ENCODE data around the gene SORCS3. TPM values are rescaled to one million over a fixed set of nuclear protein-coding genes. Genes with fewer than 3 reads are reported as not detected.
A peak's percentile ranks its signal among the peaks of the same experiment; 100 is the strongest.

The SORCS3 gene
- total and polyA plus RNA-seq, 10 of the 15 experiments (the other 5 are each of a cell fraction or from before 2014, with no cell fraction given): 0.01 to 0.04 (median 0.02) TPM; not detected in 7

DNA sequence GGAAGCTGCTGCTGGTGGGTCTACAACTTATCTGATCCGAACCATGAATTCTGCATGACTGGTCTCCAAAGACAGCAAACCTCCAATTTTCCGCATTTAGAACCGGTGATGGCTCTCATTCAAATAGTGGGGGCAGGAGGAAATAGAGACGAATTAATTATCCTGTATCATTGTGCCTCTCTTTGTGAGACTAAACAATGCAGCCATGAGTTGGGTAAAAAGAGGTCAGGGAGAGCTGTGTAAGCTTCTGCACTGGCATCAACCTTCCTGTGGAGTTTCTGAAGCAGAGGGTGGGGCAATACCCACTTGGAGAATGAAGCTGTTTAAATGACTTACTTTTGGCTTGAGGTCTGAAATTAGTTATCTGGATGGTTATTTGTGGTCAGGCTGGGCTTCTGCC, 266.4 kb downstream of the SORCS3 start:
- RAD21 ChIA-PET (ENCODE audit: unreplicated experiment): no interaction called here
- H3K9ac ChIP-seq (ENCODE audit: control insufficient read depth, insufficient read depth, low read length): no peak overlapping the region
- BruUV-seq (replicated peaks): no TSS peak
- H3K36me3 ChIP-seq (ENCODE audit: control insufficient read depth in 2 of 2, insufficient read depth in 2 of 2, low read length in 1 of 2): no peaks in the 10 kb centered on the region
- H4K20me1 ChIP-seq (ENCODE audit: control insufficient read depth, insufficient read depth): no peaks in the 10 kb centered on the region
- H3K27me3 ChIP-seq (replicated peaks in 1 of 2; ENCODE audit: control insufficient read depth in 2 of 2, insufficient read depth in 2 of 2, low read length in 1 of 2): no peaks in the 10 kb centered on the region; a peak in 1 of 4 replicates
- no peak for DNase-seq (ENCODE audit: low read depth, low spot score)
- H3K4me2 ChIP-seq (ENCODE audit: control insufficient read depth, insufficient read depth): no peak overlapping the region
- FAIRE-seq: no peak
- H3K4me3 ChIP-seq: no peak overlapping the region
- in situ Hi-C loops (cut with MboI) (no loop called here), intact Hi-C loops (cut with micrococcal nuclease; ENCODE audit: unreplicated experiment) (no loop called here)
- no peak overlapping the region for H2AFZ ChIP-seq (ENCODE audit: control insufficient read depth, low read depth, low read length)
- CTCF ChIA-PET: interaction anchor here (1.3 kb wide), 1 partner anchor 8 kb away, joined by 3 read pairs; no protein-coding TSS in a partner anchor
- POLR2A ChIA-PET: no interaction called here
- H3K4me1 ChIP-seq (ENCODE audit: control insufficient read depth, insufficient read depth, low read length): no peaks in the 10 kb centered on the region
- H3K9me3 ChIP-seq (replicated peaks; ENCODE audit: control insufficient read depth, insufficient read depth, low read length): no peaks in the 10 kb centered on the region
- H3K27ac ChIP-seq (ENCODE audit: control insufficient read depth, insufficient read depth): no peak overlapping the region
- TF ChIP-seq, protein P1, sequence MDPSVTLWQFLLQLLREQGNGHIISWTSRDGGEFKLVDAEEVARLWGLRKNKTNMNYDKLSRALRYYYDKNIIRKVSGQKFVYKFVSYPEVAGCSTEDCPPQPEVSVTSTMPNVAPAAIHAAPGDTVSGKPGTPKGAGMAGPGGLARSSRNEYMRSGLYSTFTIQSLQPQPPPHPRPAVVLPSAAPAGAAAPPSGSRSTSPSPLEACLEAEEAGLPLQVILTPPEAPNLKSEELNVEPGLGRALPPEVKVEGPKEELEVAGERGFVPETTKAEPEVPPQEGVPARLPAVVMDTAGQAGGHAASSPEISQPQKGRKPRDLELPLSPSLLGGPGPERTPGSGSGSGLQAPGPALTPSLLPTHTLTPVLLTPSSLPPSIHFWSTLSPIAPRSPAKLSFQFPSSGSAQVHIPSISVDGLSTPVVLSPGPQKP (IDR thresholded peaks at IDR 0.05; ENCODE audit: low read depth, low read length): no peak
- TF ChIP-seq LARP7 (IDR thresholded peaks at IDR 0.05) (no peak), CBX3 (IDR thresholded peaks at IDR 0.05; ENCODE audit: borderline replicate concordance, low read depth) (no peak), WRNIP1 (IDR thresholded peaks at IDR 0.05; ENCODE audit: borderline replicate concordance, low read depth, low read length) (no peak), FOXK2 (IDR thresholded peaks at IDR 0.05) (no peak), ZSCAN29 (IDR thresholded peaks at IDR 0.05) (no peak), JUNB (IDR thresholded peaks at IDR 0.05) (no peak), ZBTB4 (CRISPR knock-in tag; IDR thresholded peaks at IDR 0.05) (no peak), CEBPB (IDR thresholded peaks at IDR 0.05; ENCODE audit: borderline replicate concordance in 1 of 2, low read depth in 2 of 2, low read length in 2 of 2) (no peak), SUZ12 (IDR thresholded peaks at IDR 0.05; ENCODE audit: unreplicated experiment) (no peak)
- TF ChIP-seq, protein P2, sequence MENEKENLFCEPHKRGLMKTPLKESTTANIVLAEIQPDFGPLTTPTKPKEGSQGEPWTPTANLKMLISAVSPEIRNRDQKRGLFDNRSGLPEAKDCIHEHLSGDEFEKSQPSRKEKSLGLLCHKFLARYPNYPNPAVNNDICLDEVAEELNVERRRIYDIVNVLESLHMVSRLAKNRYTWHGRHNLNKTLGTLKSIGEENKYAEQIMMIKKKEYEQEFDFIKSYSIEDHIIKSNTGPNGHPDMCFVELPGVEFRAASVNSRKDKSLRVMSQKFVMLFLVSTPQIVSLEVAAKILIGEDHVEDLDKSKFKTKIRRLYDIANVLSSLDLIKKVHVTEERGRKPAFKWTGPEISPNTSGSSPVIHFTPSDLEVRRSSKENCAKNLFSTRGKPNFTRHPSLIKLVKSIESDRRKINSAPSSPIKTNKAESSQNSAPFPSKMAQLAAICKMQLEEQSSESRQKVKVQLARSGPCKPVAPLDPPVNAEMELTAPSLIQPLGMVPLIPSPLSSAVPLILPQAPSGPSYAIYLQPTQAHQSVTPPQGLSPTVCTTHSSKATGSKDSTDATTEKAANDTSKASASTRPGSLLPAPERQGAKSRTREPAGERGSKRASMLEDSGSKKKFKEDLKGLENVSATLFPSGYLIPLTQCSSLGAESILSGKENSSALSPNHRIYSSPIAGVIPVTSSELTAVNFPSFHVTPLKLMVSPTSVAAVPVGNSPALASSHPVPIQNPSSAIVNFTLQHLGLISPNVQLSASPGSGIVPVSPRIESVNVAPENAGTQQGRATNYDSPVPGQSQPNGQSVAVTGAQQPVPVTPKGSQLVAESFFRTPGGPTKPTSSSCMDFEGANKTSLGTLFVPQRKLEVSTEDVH (IDR thresholded peaks at IDR 0.05; ENCODE audit: low read depth, partially characterized antibody): no peak
- ATAC-seq: 0 out of 3 replicates have a peak, but pooled peaks have one; percentile 12
- whole genome bisulfite sequencing (ENCODE audit: insufficient coverage, insufficient replicate concordance, low lambda C conversion rate, missing lambda C conversion rate): 0% methylated on average over 4 of the region's 4 CpGs
- no peaks in the 10 kb centered on the region for H3K79me2 ChIP-seq (ENCODE audit: control insufficient read depth, insufficient read depth, low read length)
- SMC1A ChIA-PET (ENCODE audit: uncharacterized antibody, unreplicated experiment): interaction anchor here (1.5 kb wide), 1 partner anchor 16 kb away, joined by 3 read pairs; no protein-coding TSS in a partner anchor

Measured in GM12878 (cell line).